Endodermal cell (in vitro differentiated cells): ENCODE data around the gene CHD9. TPM values are rescaled to one million over a fixed set of nuclear protein-coding genes. Genes with fewer than 3 reads are reported as not detected.
"Not testable (repeated sequence)": the region's sequence is repeated elsewhere in the genome, so short reads cannot be mapped to it uniquely, and the experiment has no call there.

ENCODE experiments used
- DNase-seq: peaks from one replicate; pipeline ENCODE4 v3.0.0-alpha.2; 2017
- H3K27ac ChIP-seq: 2 replicates; pipeline ENCODE4 v1.5.1; 2013; ENCODE audit warnings: mild to moderate bottlenecking, low read depth, low read length, moderate library complexity
- H3K27me3 ChIP-seq: 2 replicates; pipeline ENCODE4 v1.6.1; 2013; ENCODE audit warnings: mild to moderate bottlenecking, low read length, moderate library complexity; ENCODE audit not compliant: insufficient read depth, control insufficient read depth, poor library complexity, severe bottlenecking
- H3K36me3 ChIP-seq: 2 replicates; pipeline ENCODE4 v1.7.0; 2013; ENCODE audit warnings: mild to moderate bottlenecking, low read length, moderate library complexity; ENCODE audit not compliant: control insufficient read depth, insufficient read depth
- H3K4me1 ChIP-seq: one replicate; pipeline ENCODE4 v1.7.0; 2013; ENCODE audit warnings: low read length; ENCODE audit not compliant: control insufficient read depth, insufficient read depth
- H3K4me3 ChIP-seq: 2 replicates; pipeline ENCODE4 v1.5.1; 2013; ENCODE audit warnings: mild to moderate bottlenecking, low read length, moderate library complexity
- H3K9ac ChIP-seq: 2 replicates; pipeline ENCODE4 v1.6.1; 2013; ENCODE audit warnings: mild to moderate bottlenecking, low read length, moderate library complexity; ENCODE audit not compliant: poor library complexity, severe bottlenecking; ENCODE audit errors: extremely low read depth
- H3K9me3 ChIP-seq: 2 replicates; pipeline ENCODE4 v1.6.1; 2013; ENCODE audit warnings: mild to moderate bottlenecking, low read length, moderate library complexity; ENCODE audit not compliant: control insufficient read depth
- H3K27ac Mint-ChIP-seq: 2 replicates; pipeline ENCODE4 v1.8.0; 2020; ENCODE audit warnings: mixed read lengths
- H3K27me3 Mint-ChIP-seq: 2 replicates; pipeline ENCODE4 v1.8.0; 2021; ENCODE audit warnings: mild to moderate bottlenecking, mixed read lengths; ENCODE audit not compliant: insufficient read depth
- H3K36me3 Mint-ChIP-seq: 2 replicates; pipeline ENCODE4 v1.8.0; 2020; ENCODE audit warnings: low read depth, mixed read lengths
- H3K4me1 Mint-ChIP-seq: 2 replicates; pipeline ENCODE4 v1.8.0; 2020; ENCODE audit warnings: mixed read lengths
- H3K4me3 Mint-ChIP-seq: 2 replicates; pipeline ENCODE4 v1.8.0; 2020; ENCODE audit warnings: mild to moderate bottlenecking, moderate library complexity, mixed read lengths
- H3K9me3 Mint-ChIP-seq: 2 replicates; pipeline ENCODE4 v1.8.0; 2020; ENCODE audit warnings: mild to moderate bottlenecking, mixed read lengths
- CTCF ChIP-seq: fragments of 200-600 bp; sonication (generic); conservative IDR thresholded peaks from 2 replicates; pipeline ENCODE4 v1.5.0; 2021; ENCODE audit warnings: antibody characterized with exemption, mild to moderate bottlenecking
- WGBS, 2 experiments: methylation state at CpG; one replicate each; pipeline versions ENCODE4 v1.1.5 to v1.1.7; 2013; ENCODE audit warnings: missing lambda C conversion rate in 2 of 2, mixed read lengths in 1 of 2; ENCODE audit not compliant: insufficient coverage in 1 of 2, insufficient read length in 1 of 2; 5-methylcytosine and 5-hydroxymethylcytosine counted together
- total RNA-seq, 2 donors: library from RNA; stranded (reverse); fragmentation: NEBNext Ultra II Directional in 1 of 2; extraction: Animal tissue kit (Norgen Biotek cat#: 25700) in 1 of 2; gene quantifications; 2 replicates in 1 of 2; 3 replicates in 1 of 2; pipeline ENCODE4 v1.2.1, GENCODE V29; 2021

CHD9 gene
- total RNA-seq, 2 donors from 2014 or later: 36.8 to 40.5 TPM

DNA sequence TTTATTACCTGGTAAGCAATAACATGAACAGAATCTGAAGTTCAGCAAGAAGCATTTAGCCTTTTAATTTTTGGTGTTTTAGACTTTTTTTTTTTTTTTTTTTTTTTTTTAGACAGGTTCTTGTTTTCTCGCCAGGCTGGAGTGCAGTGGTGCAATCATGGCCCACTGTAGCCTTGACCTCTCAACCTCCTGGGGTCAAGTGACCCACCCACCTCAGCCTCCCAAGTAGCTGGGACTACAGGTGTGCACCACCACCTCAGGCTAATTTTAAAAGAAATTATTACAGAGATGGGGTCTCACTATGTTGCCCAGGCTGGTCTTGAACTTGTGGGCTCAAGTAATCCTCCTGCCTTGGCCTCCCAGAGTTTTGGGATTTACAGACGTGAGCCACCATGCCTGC lies 206.5 kb downstream of the CHD9 start:
- WGBS, 2 experiments: 86 to 90% methylated on average over 1 to 2 of the region's 2 CpGs
- H3K4me3 Mint-ChIP-seq: no peak overlapping the region
- Histone ChIP-seq H3K36me3 (peaks cover 80% of the 10 kb centered on the region), H3K27me3 (no peaks in the 10 kb centered on the region), H3K9me3 (peaks cover 17% of the 10 kb centered on the region), H3K4me1 (no peaks in the 10 kb centered on the region), H3K27ac (no peak overlapping the region), H3K4me3 (no peak overlapping the region), H3K9ac (no peak overlapping the region)
- no peaks in the 10 kb centered on the region for H3K27me3 Mint-ChIP-seq
- peaks cover 51% of the 10 kb centered on the region for H3K36me3 Mint-ChIP-seq
- H3K27ac Mint-ChIP-seq: no peak overlapping the region
- no peaks in the 10 kb centered on the region for H3K4me1 Mint-ChIP-seq
- peaks cover 9% of the 10 kb centered on the region for H3K9me3 Mint-ChIP-seq
- DNase-seq: no peak
- TF ChIP-seq CTCF: no peak

DNA sequence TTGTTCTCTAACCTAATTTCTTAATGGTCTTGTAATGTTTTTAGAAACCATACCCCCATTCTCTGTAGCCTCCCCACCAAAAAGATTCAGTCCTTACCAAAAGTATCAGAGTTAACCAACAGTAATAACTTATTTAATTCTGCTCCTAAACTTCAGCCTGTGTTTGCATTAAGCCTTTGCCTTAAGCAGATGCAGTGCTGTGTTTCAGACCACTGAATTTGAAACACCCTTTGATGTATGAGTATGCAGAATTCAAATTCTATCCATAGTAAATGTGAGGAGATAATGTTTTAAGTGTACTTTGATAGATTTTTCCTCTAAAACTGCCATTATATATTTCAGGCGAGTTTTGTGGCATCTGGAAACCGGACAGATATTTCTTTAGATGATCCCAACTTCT lies 207.9 kb downstream of the CHD9 start:
- H3K9ac ChIP-seq: no peak overlapping the region
- no peaks in the 10 kb centered on the region for H3K4me1 Mint-ChIP-seq
- no peaks in the 10 kb centered on the region for H3K4me1 ChIP-seq
- peaks cover 40% of the 10 kb centered on the region for H3K36me3 Mint-ChIP-seq
- H3K27ac Mint-ChIP-seq: no peak overlapping the region
- DNase-seq: no peak
- no peaks in the 10 kb centered on the region for H3K27me3 Mint-ChIP-seq
- H3K9me3 ChIP-seq: peaks cover 17% of the 10 kb centered on the region
- no peak overlapping the region for H3K4me3 ChIP-seq
- WGBS, 2 experiments: 89 to 93% methylated on average over 2 of the region's 2 CpGs
- TF ChIP-seq CTCF: no peak
- H3K27ac ChIP-seq: no peak overlapping the region
- H3K9me3 Mint-ChIP-seq: peaks cover 9% of the 10 kb centered on the region
- no peak overlapping the region for H3K4me3 Mint-ChIP-seq
- no peaks in the 10 kb centered on the region for H3K27me3 ChIP-seq
- peaks cover 82% of the 10 kb centered on the region for H3K36me3 ChIP-seq

DNA sequence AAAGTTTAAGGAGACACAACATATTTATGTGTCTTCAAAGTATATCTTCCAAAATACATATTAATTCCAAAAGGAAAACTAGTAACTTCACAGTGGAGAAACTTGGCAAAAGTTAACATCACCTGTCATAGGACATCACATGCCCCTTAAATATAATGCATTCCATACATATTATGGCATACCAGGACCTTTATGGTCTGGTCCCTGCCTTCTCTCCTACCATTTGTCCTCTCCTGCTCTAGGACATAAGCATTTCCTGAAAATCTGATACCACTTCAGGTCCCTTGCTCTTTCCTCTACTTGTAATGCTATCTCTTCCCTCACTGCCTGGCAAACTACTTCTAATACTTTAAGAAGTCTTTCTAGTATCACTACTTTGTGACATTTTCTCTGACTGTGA lies 211.4 kb downstream of the CHD9 start:
- Mint-ChIP-seq H3K36me3 (peaks cover 28% of the 10 kb centered on the region), H3K27ac (no peak overlapping the region), H3K4me3 (no peak overlapping the region), H3K27me3 (no peaks in the 10 kb centered on the region), H3K9me3 (no peaks in the 10 kb centered on the region), H3K4me1 (no peaks in the 10 kb centered on the region)
- peaks cover 81% of the 10 kb centered on the region for H3K36me3 ChIP-seq
- no peak overlapping the region for H3K4me3 ChIP-seq
- H3K9ac ChIP-seq: no peak overlapping the region
- no peaks in the 10 kb centered on the region for H3K9me3 ChIP-seq
- TF ChIP-seq CTCF: no peak
- no peak overlapping the region for H3K27ac ChIP-seq
- DNase-seq: no peak
- no peaks in the 10 kb centered on the region for H3K27me3 ChIP-seq
- no peaks in the 10 kb centered on the region for H3K4me1 ChIP-seq

DNA sequence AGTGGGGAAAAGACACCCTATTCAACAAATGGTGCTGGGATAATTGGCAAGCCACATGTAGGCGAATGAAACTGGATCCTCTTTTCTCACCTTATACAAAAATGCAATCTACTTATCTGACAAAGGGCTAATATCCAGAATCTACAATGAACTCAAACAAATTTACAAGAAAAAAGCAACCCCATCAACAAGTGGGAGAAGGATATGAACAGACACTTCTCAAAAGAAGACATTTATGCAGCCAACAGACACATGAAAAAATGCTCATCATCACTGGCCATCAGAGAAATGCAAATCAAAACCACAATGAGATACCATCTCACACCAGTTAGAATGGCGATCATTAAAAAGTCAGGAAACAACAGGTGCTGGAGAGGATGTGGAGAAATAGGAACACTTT lies 223.7 kb downstream of the CHD9 start:
- H3K9me3 Mint-ChIP-seq: peaks cover 21% of the 10 kb centered on the region
- H3K9ac ChIP-seq, H3K4me3 Mint-ChIP-seq, H3K27ac ChIP-seq, DNase-seq, H3K27ac Mint-ChIP-seq, H3K27me3 Mint-ChIP-seq, H3K4me1 ChIP-seq, H3K4me3 ChIP-seq, H3K27me3 ChIP-seq, H3K4me1 Mint-ChIP-seq: not testable (repeated sequence)
- 100% methylated on average over 1 of the region's 2 CpGs; no CpG with 5 or more reads in 1 of the 2 experiments for WGBS, 2 experiments
- Histone ChIP-seq H3K36me3 (peaks cover 71% of the 10 kb centered on the region), H3K9me3 (peaks cover 21% of the 10 kb centered on the region)
- peaks cover 27% of the 10 kb centered on the region for H3K36me3 Mint-ChIP-seq
